ENCODE results near the gene RUSC1. TPM values are rescaled to one million over a fixed set of nuclear protein-coding genes. Genes with fewer than 3 reads are reported as not detected.

RUSC1 gene
- total and polyA plus RNA-seq, 12 donors: 9.8 to 111 (median 27.3) TPM

DNA sequence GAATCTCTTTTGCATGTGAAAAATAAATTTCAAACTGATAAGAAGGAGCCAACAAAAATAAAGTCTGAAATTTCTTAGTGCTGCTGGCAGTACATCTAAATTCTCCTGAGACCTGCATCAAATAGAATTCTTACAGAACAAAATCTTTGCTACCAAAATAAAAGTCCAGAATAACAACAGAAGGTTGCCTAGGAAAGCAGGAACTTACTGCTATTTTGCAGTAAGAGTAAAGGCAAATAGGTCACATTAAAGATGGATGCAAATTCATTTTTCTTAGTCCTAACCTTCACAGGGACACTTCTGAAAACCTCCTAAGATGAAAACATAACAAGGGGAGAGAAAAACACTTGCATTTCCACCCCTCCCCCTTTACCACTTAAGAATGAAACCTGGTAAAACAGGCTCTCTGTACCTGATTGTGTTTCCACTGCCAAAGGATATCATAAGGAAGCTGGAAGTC, 59.0 kb downstream of the RUSC1 start:
- H3K9me3 ChIP-seq (replicated peaks in 1 of 3): no peaks in the 10 kb centered on the region
- peak overlapping the region in 1 of 5 donors; percentile 18 for H3K27ac ChIP-seq
- TF ChIP-seq POLR2A (IDR thresholded peaks at IDR 0.05): no peak
- TF ChIP-seq, protein P1, sequence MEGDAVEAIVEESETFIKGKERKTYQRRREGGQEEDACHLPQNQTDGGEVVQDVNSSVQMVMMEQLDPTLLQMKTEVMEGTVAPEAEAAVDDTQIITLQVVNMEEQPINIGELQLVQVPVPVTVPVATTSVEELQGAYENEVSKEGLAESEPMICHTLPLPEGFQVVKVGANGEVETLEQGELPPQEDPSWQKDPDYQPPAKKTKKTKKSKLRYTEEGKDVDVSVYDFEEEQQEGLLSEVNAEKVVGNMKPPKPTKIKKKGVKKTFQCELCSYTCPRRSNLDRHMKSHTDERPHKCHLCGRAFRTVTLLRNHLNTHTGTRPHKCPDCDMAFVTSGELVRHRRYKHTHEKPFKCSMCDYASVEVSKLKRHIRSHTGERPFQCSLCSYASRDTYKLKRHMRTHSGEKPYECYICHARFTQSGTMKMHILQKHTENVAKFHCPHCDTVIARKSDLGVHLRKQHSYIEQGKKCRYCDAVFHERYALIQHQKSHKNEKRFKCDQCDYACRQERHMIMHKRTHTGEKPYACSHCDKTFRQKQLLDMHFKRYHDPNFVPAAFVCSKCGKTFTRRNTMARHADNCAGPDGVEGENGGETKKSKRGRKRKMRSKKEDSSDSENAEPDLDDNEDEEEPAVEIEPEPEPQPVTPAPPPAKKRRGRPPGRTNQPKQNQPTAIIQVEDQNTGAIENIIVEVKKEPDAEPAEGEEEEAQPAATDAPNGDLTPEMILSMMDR (IDR thresholded peaks at IDR 0.05): no peak
- intact Hi-C loops (cut with DNase I): no loop called here
- no peak for DNase-seq
- no peak overlapping the region for H3K4me3 ChIP-seq
- H3K36me3 ChIP-seq (replicated peaks in 1 of 2): peaks cover 0 to 36% of the 10 kb centered on the region in 2 donors
- no peaks in the 10 kb centered on the region for H3K27me3 ChIP-seq
- H3K4me1 ChIP-seq (replicated peaks in 1 of 2): peaks cover 8 to 19% of the 10 kb centered on the region in 2 donors

MicroRNA genes within 50 kb of the gene (microRNA counts, 767-probe panel; counts per million panel counts)
- microRNA hsa-miR-555: 0 counts per million in 2 donors

Small RNA genes within 50 kb of the gene (microRNA-seq; reads per million reads assigned to microRNA genes)
- 0 reads per million in 3 donors for gene MIR555

Small RNA genes within 50 kb of the gene (small RNA-seq; reads per million reads assigned to genes)
- 0 to 0.25 reads per million in 2 donors for gene RNU6-106P

Other genes with a start within 250 kb of the RUSC1 start
- 1 to 10 TPM; 1.4 to 7.3 (median 2.7) TPM for gene EFNA3, start 242.1 kb upstream of the RUSC1 start, total RNA-seq
- 1 to 10 TPM; 2.8 to 4.0 (median 3.7) TPM for gene EFNA3, start 242.1 kb upstream of the RUSC1 start, polyA plus RNA-seq
- 10 to 100 TPM in 8 of 9 donors, 1 to 10 TPM in 1; 9.9 to 49.7 (median 27.7) TPM for gene EFNA1, start 193.0 kb upstream of the RUSC1 start, total RNA-seq
- 10 to 100 TPM in 2 of 3 donors, 1 to 10 TPM in 1; 6.6 to 35.9 (median 30.2) TPM for gene EFNA1, start 193.0 kb upstream of the RUSC1 start, polyA plus RNA-seq
- 100 to 1,000 TPM in 2 of 9 donors, 10 to 100 TPM in 7; 31.7 to 112 (median 50.6) TPM for gene SLC50A1, start 185.0 kb upstream of the RUSC1 start, total RNA-seq
- 100 to 1,000 TPM in 1 of 3 donors, 10 to 100 TPM in 2; 55.2 to 172 (median 61.8) TPM for gene SLC50A1, start 185.0 kb upstream of the RUSC1 start, polyA plus RNA-seq
- 100 to 1,000 TPM in 8 of 9 donors, 10 to 100 TPM in 1; 45.4 to 192 (median 159) TPM for gene DPM3, start 180.4 kb upstream of the RUSC1 start, total RNA-seq
- 1,000 to 10,000 TPM in 2 of 3 donors, 1 to 10 TPM in 1; 6.8 to 1,427 (median 1,371) TPM for gene DPM3, start 180.4 kb upstream of the RUSC1 start, polyA plus RNA-seq
- 100 to 1,000 TPM in 8 of 9 donors, 10 to 100 TPM in 1; 76.1 to 252 (median 154) TPM for gene KRTCAP2, start 147.6 kb upstream of the RUSC1 start, total RNA-seq
- 100 to 1,000 TPM; 383 to 806 (median 704) TPM for gene KRTCAP2, start 147.6 kb upstream of the RUSC1 start, polyA plus RNA-seq
- under 1 TPM in 7 of 9 donors, not detected in 2; 0.19 to 0.96 (median 0.44) TPM for gene TRIM46, start 147.0 kb upstream of the RUSC1 start, total RNA-seq
- 1 to 10 TPM in 2 of 3 donors, under 1 TPM in 1; 0.38 to 5.6 (median 1.2) TPM for gene TRIM46, start 147.0 kb upstream of the RUSC1 start, polyA plus RNA-seq
- 10 to 100 TPM in 7 of 9 donors, 1 to 10 TPM in 2; 7.1 to 38.6 (median 15.7) TPM for gene THBS3, start 113.0 kb upstream of the RUSC1 start, total RNA-seq
- 100 to 1,000 TPM in 1 of 3 donors, 10 to 100 TPM in 1, 1 to 10 TPM in 1; 9.6 to 147 (median 71.3) TPM for gene THBS3, start 113.0 kb upstream of the RUSC1 start, polyA plus RNA-seq
- gene MTX1, start 112.2 kb upstream of the RUSC1 start, total RNA-seq: 10 to 100 TPM; 39.2 to 83.8 (median 45.6) TPM
- gene MTX1, start 112.2 kb upstream of the RUSC1 start, polyA plus RNA-seq: 100 to 1,000 TPM in 1 of 3 donors, 10 to 100 TPM in 2; 26.7 to 111 (median 79.8) TPM
- 10 to 100 TPM in 7 of 9 donors, 1 to 10 TPM in 2; 8.5 to 43.0 (median 32.6) TPM for gene ENTREP3, start 65.4 kb upstream of the RUSC1 start, total RNA-seq
- gene ENTREP3, start 65.4 kb upstream of the RUSC1 start, polyA plus RNA-seq: 10 to 100 TPM; 10.3 to 26.9 (median 22.7) TPM
- 100 to 1,000 TPM in 4 of 9 donors, 10 to 100 TPM in 5; 51.0 to 143 (median 98.6) TPM for gene SCAMP3, start 58.5 kb upstream of the RUSC1 start, total RNA-seq
- 100 to 1,000 TPM in 1 of 3 donors, 10 to 100 TPM in 2; 41.9 to 102 (median 78.0) TPM for gene SCAMP3, start 58.5 kb upstream of the RUSC1 start, polyA plus RNA-seq
- 10 to 100 TPM; 10.7 to 94.2 (median 53.6) TPM for gene CLK2, start 47.4 kb upstream of the RUSC1 start, total RNA-seq
- 100 to 1,000 TPM in 2 of 3 donors, 10 to 100 TPM in 1; 47.1 to 162 (median 122) TPM for gene CLK2, start 47.4 kb upstream of the RUSC1 start, polyA plus RNA-seq
- 1 to 10 TPM; 1.0 to 6.5 (median 3.6) TPM for gene HCN3, start 43.4 kb upstream of the RUSC1 start, total RNA-seq
- 10 to 100 TPM in 1 of 3 donors, 1 to 10 TPM in 2; 3.1 to 14.5 (median 6.2) TPM for gene HCN3, start 43.4 kb upstream of the RUSC1 start, polyA plus RNA-seq
- gene PKLR, start 19.5 kb upstream of the RUSC1 start, total RNA-seq: under 1 TPM in 2 of 9 donors, not detected in 7; 0.18 to 0.34 TPM
- under 1 TPM in 2 of 3 donors, not detected in 1; 0.10 to 0.24 TPM for gene PKLR, start 19.5 kb upstream of the RUSC1 start, polyA plus RNA-seq
- gene FDPS, start 12.0 kb upstream of the RUSC1 start, total RNA-seq: 1,000 to 10,000 TPM in 2 of 9 donors, 100 to 1,000 TPM in 7; 107 to 2,334 (median 186) TPM
- gene FDPS, start 12.0 kb upstream of the RUSC1 start, polyA plus RNA-seq: 1,000 to 10,000 TPM in 1 of 3 donors, 100 to 1,000 TPM in 2; 167 to 2,274 (median 225) TPM
- 10 to 100 TPM; 38.8 to 59.3 (median 46.8) TPM for gene ASH1L, start 241.9 kb downstream of the RUSC1 start, total RNA-seq
- gene ASH1L, start 241.9 kb downstream of the RUSC1 start, polyA plus RNA-seq: 10 to 100 TPM in 1 of 3 donors, 1 to 10 TPM in 2; 3.7 to 33.4 (median 9.2) TPM

All from adrenal gland (tissue), 12 donors.